Mucosa of descending colon (tissue), 3 donors: ENCODE results near the gene SCRG1. TPM values are rescaled to one million over a fixed set of nuclear protein-coding genes. Genes with fewer than 3 reads are reported as not detected.

Experiments used
- ATAC-seq: fragments of 200-7000 bp; cut with Tn5 transposase; one replicate; pipeline ENCODE4 v1.9.1; 2020; ENCODE audit warnings: mild to moderate bottlenecking, moderate library complexity
- DNase-seq, 3 donors: peaks; one replicate each; pipeline ENCODE4 v3.0.0-alpha.2; 2020
- H3K36me3 ChIP-seq: fragments of 200-600 bp; one replicate; pipeline ENCODE4 v1.8.0; 2021; ENCODE audit warnings: low read depth, mild to moderate bottlenecking
- H3K4me1 ChIP-seq: fragments of 200-600 bp; one replicate; pipeline ENCODE4 v1.8.0; 2021; ENCODE audit warnings: low read depth, mild to moderate bottlenecking
- H3K4me3 ChIP-seq: fragments of 200-600 bp; one replicate; pipeline ENCODE4 v1.8.0; 2021; ENCODE audit warnings: mild to moderate bottlenecking
- H3K9me3 ChIP-seq: fragments of 200-600 bp; one replicate; pipeline ENCODE4 v1.8.0; 2021; ENCODE audit warnings: mild to moderate bottlenecking
- CTCF ChIP-seq: fragments of 200-600 bp; IDR thresholded peaks from one replicate; pipeline ENCODE4 v1.8.0; 2022; ENCODE audit warnings: antibody characterized with exemption, mild to moderate bottlenecking
- intact Hi-C, 2 donors: fragments of 100-400 bp; cut with DNase I in 1 of 2; cut with micrococcal nuclease in 1 of 2; formaldehyde crosslinking; loops; one replicate each; pipeline versions ENCODE4 v1.11.0 to v1.11.1; 2022; cut with DNase I, micrococcal nuclease
- total RNA-seq, 3 donors: library from RNA; stranded (reverse); fragmentation: NEBNext Ultra II Directional in 2 of 3; extraction: Animal tissue kit (Norgen Biotek cat#: 25700) in 2 of 3; gene quantifications; one replicate each; pipeline versions ENCODE4 v1.2.1 to v1.2.4, GENCODE V29; 2021 to 2023
- donor health status: DM: no; HTN: no; CAD: no; lungs with moderate emphysema.
- donor health status: DM: no; HTN: no; CAD: no.
- donor health status: DM: no; HTN: yes; CAD: no.

Gene SCRG1
- total RNA-seq, 3 donors from 2014 or later: 0.06 to 3.4 (median 0.41) TPM

- no peak for TF ChIP-seq CTCF
- Histone ChIP-seq H3K4me1 (no peaks in the 10 kb centered on the region), H3K36me3 (no peaks in the 10 kb centered on the region), H3K9me3 (no peaks in the 10 kb centered on the region), H3K4me3 (no peak overlapping the region)
- ATAC-seq (no peak), DNase-seq (no peak)
- intact Hi-C loops: no loop called here
Observed at GRCh38 chr4:173401063-173401462, 2.1 kb upstream of the SCRG1 start.

DNA sequence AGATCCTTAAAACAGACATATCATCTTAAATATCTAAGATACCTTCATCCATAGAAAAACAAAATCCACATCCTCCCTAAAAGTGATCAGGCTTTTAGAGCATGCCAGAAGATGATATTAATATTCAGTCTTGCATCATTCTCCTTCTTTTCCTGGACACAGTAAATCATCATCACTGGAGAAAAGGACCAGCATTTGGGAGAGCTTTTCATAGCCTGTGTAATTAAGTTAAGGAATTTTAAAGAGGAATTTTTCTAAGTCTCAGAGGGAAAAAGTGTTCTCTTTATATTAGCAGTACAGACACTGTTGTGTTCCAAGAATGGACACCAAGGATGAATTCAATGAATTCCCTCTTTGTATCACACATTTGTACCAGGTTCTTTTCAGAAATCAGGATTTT lies 696 bp downstream of the SCRG1 start:
- Histone ChIP-seq H3K4me1 (no peaks in the 10 kb centered on the region), H3K4me3 (no peak overlapping the region), H3K9me3 (no peaks in the 10 kb centered on the region), H3K36me3 (no peaks in the 10 kb centered on the region)
- no peak for TF ChIP-seq CTCF
- ATAC-seq: no peak
- intact Hi-C loops: no loop called here
- no peak for DNase-seq

GRCh38 chr4:173397604-173398003 lies 1.3 kb downstream of the SCRG1 start:
- intact Hi-C loops: no loop called here

DNA sequence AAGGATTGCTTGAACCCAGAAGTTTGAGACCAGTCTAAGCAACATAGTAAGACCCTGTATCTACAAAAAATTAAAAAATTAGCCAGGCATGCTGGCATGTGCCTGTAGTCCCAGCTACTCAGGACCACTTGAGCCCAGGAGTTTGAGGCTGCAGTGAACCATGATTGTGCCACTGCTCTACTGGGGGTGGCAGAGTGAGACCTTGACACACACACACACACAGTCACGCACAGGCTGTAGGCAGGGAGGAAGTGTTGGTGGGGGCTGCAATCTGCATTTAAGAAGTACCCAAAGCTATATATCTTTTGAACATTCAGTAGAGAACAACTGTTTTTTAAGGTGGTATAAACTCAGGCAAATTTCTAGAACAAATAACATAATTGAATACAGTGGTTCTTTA lies 7.2 kb downstream of the SCRG1 start:
- Histone ChIP-seq H3K36me3 (no peaks in the 10 kb centered on the region), H3K9me3 (no peaks in the 10 kb centered on the region), H3K4me3 (no peak overlapping the region), H3K4me1 (no peaks in the 10 kb centered on the region)
- intact Hi-C loops: no loop called here
- DNase-seq: no peak
- ATAC-seq: no peak
- TF ChIP-seq CTCF: no peak

More at GRCh38 chr4:173397604-173398003, 1.3 kb downstream of the SCRG1 start:
- ATAC-seq: no peak
- DNase-seq: no peak
- no peak for TF ChIP-seq CTCF
- Histone ChIP-seq H3K4me3 (no peak overlapping the region), H3K36me3 (no peaks in the 10 kb centered on the region), H3K9me3 (no peaks in the 10 kb centered on the region), H3K4me1 (no peaks in the 10 kb centered on the region)

- intact Hi-C loops: no loop called here
- no peak for TF ChIP-seq CTCF
- DNase-seq (no peak), ATAC-seq (no peak)
- H3K4me1 ChIP-seq: no peaks in the 10 kb centered on the region
- H3K4me3 ChIP-seq: no peak overlapping the region
- H3K9me3 ChIP-seq: no peaks in the 10 kb centered on the region
- H3K36me3 ChIP-seq: no peaks in the 10 kb centered on the region
Observed at GRCh38 chr4:173386751-173387150, 12.2 kb downstream of the SCRG1 start.

GRCh38 chr4:173382349-173382748 lies 16.6 kb downstream of the SCRG1 start:
- intact Hi-C loops: no loop called here
- no peak for TF ChIP-seq CTCF
- ATAC-seq: no peak
- Histone ChIP-seq H3K4me1 (no peaks in the 10 kb centered on the region), H3K9me3 (no peaks in the 10 kb centered on the region), H3K4me3 (no peak overlapping the region), H3K36me3 (no peaks in the 10 kb centered on the region)
- no peak for DNase-seq
